ENCODE data around the gene LOXL3.

The LOXL3 gene

DNA sequence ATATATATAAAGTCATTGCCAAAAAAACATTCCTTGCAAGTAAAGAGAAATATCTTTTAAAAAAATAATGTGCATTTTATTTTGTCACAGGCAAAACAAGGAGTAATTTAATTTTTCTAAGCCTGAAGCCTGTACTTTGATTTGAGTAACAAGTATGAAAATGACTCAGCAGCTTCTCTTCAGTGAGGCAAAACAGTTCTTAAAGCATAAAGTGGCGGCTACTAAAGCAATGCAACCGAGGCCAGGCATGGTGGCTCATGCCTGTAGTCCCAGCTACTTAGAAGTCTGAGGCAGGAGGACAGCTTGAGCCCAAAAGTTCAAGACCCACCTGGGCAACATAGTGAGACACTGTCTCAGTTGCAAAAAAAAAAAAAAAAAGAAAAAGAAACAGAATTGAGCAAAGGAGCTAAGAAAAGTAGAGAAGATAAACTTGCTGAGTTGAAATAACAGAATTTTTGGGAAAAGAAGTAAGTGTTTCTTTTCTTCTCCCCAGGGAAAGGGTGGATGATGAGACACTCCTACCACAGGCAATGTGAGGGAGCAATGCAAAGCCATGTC is 30.4 kb upstream of the LOXL3 start:
- no peak overlapping the region for H2AFZ ChIP-seq (ENCODE audit: low read depth, low read length, severe bottlenecking)

DNA sequence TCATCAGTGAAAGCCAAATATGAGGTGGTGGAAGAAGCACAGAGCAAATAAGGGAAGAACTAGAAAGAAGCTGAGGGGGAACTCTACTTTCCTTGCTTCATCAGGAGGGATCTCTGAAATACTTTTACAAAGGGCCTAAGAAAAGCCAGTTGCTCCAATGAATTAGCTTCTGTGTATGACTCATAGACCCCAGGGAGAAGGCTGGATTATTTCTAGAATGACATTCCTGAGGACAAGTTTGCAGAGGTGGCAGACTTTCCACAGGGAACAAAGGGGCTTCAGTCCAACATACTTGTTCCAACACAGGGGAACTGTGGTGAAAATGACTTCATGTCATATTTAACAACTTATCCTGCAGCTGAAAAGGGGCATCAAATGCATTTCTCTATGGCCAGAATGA is 29.8 kb upstream of the LOXL3 start:
- Histone ChIP-seq H3K9ac (ENCODE audit: low read length) (no peak overlapping the region), H3K27me3 (ENCODE audit: low read length) (no peaks in the 10 kb centered on the region), H3K4me2 (ENCODE audit: low read depth, low read length, poor library complexity, severe bottlenecking) (no peak overlapping the region), H4K20me1 (ENCODE audit: low read depth, low read length) (no peaks in the 10 kb centered on the region), H3F3A (ENCODE audit: insufficient read depth) (no peaks in the 10 kb centered on the region), H3K79me2 (ENCODE audit: insufficient read depth, low read length) (no peaks in the 10 kb centered on the region), H3K9me2 (replicated peaks; ENCODE audit: insufficient read depth, low read length) (no peaks in the 10 kb centered on the region), H2AFZ (ENCODE audit: low read depth, low read length, severe bottlenecking) (no peak overlapping the region), H3K27ac (ENCODE audit: low read depth, low read length) (no peak overlapping the region), H3K9me3 (ENCODE audit: insufficient read depth, low read length) (no peaks in the 10 kb centered on the region), H3K36me3 (ENCODE audit: low read length) (no peaks in the 10 kb centered on the region), H3K4me3 (ENCODE audit: insufficient read depth, low read length, poor library complexity, severe bottlenecking) (no peak overlapping the region)
- TF ChIP-seq, protein P1, sequence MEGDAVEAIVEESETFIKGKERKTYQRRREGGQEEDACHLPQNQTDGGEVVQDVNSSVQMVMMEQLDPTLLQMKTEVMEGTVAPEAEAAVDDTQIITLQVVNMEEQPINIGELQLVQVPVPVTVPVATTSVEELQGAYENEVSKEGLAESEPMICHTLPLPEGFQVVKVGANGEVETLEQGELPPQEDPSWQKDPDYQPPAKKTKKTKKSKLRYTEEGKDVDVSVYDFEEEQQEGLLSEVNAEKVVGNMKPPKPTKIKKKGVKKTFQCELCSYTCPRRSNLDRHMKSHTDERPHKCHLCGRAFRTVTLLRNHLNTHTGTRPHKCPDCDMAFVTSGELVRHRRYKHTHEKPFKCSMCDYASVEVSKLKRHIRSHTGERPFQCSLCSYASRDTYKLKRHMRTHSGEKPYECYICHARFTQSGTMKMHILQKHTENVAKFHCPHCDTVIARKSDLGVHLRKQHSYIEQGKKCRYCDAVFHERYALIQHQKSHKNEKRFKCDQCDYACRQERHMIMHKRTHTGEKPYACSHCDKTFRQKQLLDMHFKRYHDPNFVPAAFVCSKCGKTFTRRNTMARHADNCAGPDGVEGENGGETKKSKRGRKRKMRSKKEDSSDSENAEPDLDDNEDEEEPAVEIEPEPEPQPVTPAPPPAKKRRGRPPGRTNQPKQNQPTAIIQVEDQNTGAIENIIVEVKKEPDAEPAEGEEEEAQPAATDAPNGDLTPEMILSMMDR (IDR thresholded peaks at IDR 0.05; ENCODE audit: insufficient read depth, low read length, poor library complexity, severe bottlenecking), result no peak
- TF ChIP-seq EZH2phosphoT487 (conservative IDR thresholded peaks at IDR 0.05; ENCODE audit: low read length), result no peak

More for the DNA sequence above, 30.4 kb upstream of the LOXL3 start:
- Histone ChIP-seq H3K9me3 (ENCODE audit: insufficient read depth, low read length) (no peaks in the 10 kb centered on the region), H3K27ac (ENCODE audit: low read depth, low read length) (no peak overlapping the region), H3K36me3 (ENCODE audit: low read length) (no peaks in the 10 kb centered on the region), H3K9ac (ENCODE audit: low read length) (no peak overlapping the region), H3K9me2 (replicated peaks; ENCODE audit: insufficient read depth, low read length) (no peaks in the 10 kb centered on the region), H3F3A (ENCODE audit: insufficient read depth) (no peaks in the 10 kb centered on the region), H3K27me3 (ENCODE audit: low read length) (no peaks in the 10 kb centered on the region), H4K20me1 (ENCODE audit: low read depth, low read length) (no peaks in the 10 kb centered on the region), H3K4me2 (ENCODE audit: low read depth, low read length, poor library complexity, severe bottlenecking) (no peak overlapping the region), H3K79me2 (ENCODE audit: insufficient read depth, low read length) (no peaks in the 10 kb centered on the region), H3K4me3 (ENCODE audit: insufficient read depth, low read length, poor library complexity, severe bottlenecking) (no peak overlapping the region)
- TF ChIP-seq, protein P1 (IDR thresholded peaks at IDR 0.05; ENCODE audit: insufficient read depth, low read length, poor library complexity, severe bottlenecking), result no peak
- no peak for TF ChIP-seq EZH2phosphoT487 (conservative IDR thresholded peaks at IDR 0.05; ENCODE audit: low read length)

DNA sequence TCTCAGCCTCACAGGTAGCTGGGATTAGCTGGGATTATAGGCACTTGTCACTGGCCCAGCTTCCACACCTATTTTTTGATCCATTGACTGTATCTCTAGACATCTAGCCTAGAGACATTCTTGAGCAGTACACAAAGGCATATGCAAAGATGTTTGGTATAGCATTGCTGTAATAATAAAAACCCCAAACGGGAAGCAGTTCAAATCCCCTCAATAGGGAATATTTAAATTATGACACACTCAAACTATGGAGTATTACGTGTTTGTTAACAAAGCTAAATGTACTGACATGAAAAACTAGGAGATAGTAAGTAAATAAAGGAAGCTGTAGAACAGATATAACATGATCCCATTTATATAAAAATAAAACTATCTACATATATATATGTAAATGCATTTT is 28.4 kb upstream of the LOXL3 start:
- no peaks in the 10 kb centered on the region for H3K9me2 ChIP-seq (replicated peaks; ENCODE audit: insufficient read depth, low read length)
- no peak overlapping the region for H3K4me3 ChIP-seq (ENCODE audit: insufficient read depth, low read length, poor library complexity, severe bottlenecking)
- H3K27me3 ChIP-seq (ENCODE audit: low read length), result no peaks in the 10 kb centered on the region
- no peaks in the 10 kb centered on the region for H4K20me1 ChIP-seq (ENCODE audit: low read depth, low read length)
- no peaks in the 10 kb centered on the region for H3F3A ChIP-seq (ENCODE audit: insufficient read depth)
- H2AFZ ChIP-seq (ENCODE audit: low read depth, low read length, severe bottlenecking), result no peak overlapping the region
- H3K36me3 ChIP-seq (ENCODE audit: low read length), result no peaks in the 10 kb centered on the region
- no peak overlapping the region for H3K4me2 ChIP-seq (ENCODE audit: low read depth, low read length, poor library complexity, severe bottlenecking)
- no peak for TF ChIP-seq EZH2phosphoT487 (conservative IDR thresholded peaks at IDR 0.05; ENCODE audit: low read length)
- TF ChIP-seq, protein P1 (IDR thresholded peaks at IDR 0.05; ENCODE audit: insufficient read depth, low read length, poor library complexity, severe bottlenecking), result no peak
- H3K27ac ChIP-seq (ENCODE audit: low read depth, low read length), result no peak overlapping the region
- no peaks in the 10 kb centered on the region for H3K9me3 ChIP-seq (ENCODE audit: insufficient read depth, low read length)
- H3K79me2 ChIP-seq (ENCODE audit: insufficient read depth, low read length), result no peaks in the 10 kb centered on the region
- no peak overlapping the region for H3K9ac ChIP-seq (ENCODE audit: low read length)
